T-helper 9 cell (primary cell): ENCODE results near the gene CMTM1.
"Not testable (repeated sequence)": the region's sequence is repeated elsewhere in the genome, so short reads cannot be mapped to it uniquely, and the experiment has no call there.

Source experiments
- DNase-seq: peaks from one replicate; pipeline ENCODE4 v3.0.0-alpha.2; 2020

CMTM1 gene

GRCh38 chr16:66594739-66595138, 28.5 kb downstream of the CMTM1 start:
- DNase-seq = no peak

- DNase-seq = not testable (repeated sequence)
Measured at GRCh38 chr16:66596559-66596958, 30.3 kb downstream of the CMTM1 start.

- DNase-seq = no peak
Measured at GRCh38 chr16:66596986-66597848, 31.0 kb downstream of the CMTM1 start.

- no peak for DNase-seq
Measured at GRCh38 chr16:66598111-66598510, 31.9 kb downstream of the CMTM1 start.

- DNase-seq = no peak
Measured at GRCh38 chr16:66599726-66600125, 33.5 kb downstream of the CMTM1 start.

GRCh38 chr16:66600477-66600876, 34.2 kb downstream of the CMTM1 start:
- DNase-seq = no peak

GRCh38 chr16:66601471-66601870, 35.2 kb downstream of the CMTM1 start:
- DNase-seq = no peak

GRCh38 chr16:66603537-66604375, 37.5 kb downstream of the CMTM1 start:
- peak; percentile 59 for DNase-seq

GRCh38 chr16:66604376-66605176, 38.3 kb downstream of the CMTM1 start, which contains the start of gene CMTM3:
Gene CMTM3, plus strand, starts transcription at chr16:66604704. Its CDS starts 102 bp downstream, at chr16:66604806.
- DNase-seq = peak; percentile 59

- DNase-seq = peak; percentile 37
Measured at GRCh38 chr16:66605177-66605978, 39.1 kb downstream of the CMTM1 start.

- no peak for DNase-seq
Measured at GRCh38 chr16:66605979-66606751, 39.9 kb downstream of the CMTM1 start.

- peak; percentile 81 for DNase-seq
Measured at GRCh38 chr16:66608241-66609138, 42.3 kb downstream of the CMTM1 start.

- no peak for DNase-seq
Measured at GRCh38 chr16:66609139-66609510, 42.9 kb downstream of the CMTM1 start.

GRCh38 chr16:66610111-66610820, 44.0 kb downstream of the CMTM1 start:
- no peak for DNase-seq

GRCh38 chr16:66611911-66612310, 45.7 kb downstream of the CMTM1 start:
- DNase-seq = not testable (repeated sequence)

GRCh38 chr16:66612422-66612821, 46.2 kb downstream of the CMTM1 start:
- DNase-seq = no peak

- DNase-seq = no peak
Measured at GRCh38 chr16:66614161-66614802, 48.0 kb downstream of the CMTM1 start.

- no peak for DNase-seq
Measured at GRCh38 chr16:66616169-66616568, 49.9 kb downstream of the CMTM1 start.

- no peak for DNase-seq
Measured at GRCh38 chr16:66616592-66616991, 50.4 kb downstream of the CMTM1 start.
